Heart left ventricle (tissue), 13 donors: ENCODE measurements around the gene DMD.

Experiments
- CTCF ChIP-seq, 12 donors: fragments of 200-600 bp; sonication (generic) in 4 of 12; IDR thresholded peaks; one replicate each; pipeline versions ENCODE4 v1.5.0 to v1.8.0; 2018 to 2022; ENCODE audit warnings: antibody characterized with exemption in 12 of 12, mild to moderate bottlenecking in 5 of 12
- POLR2A ChIP-seq, 2 donors: fragments of 450-650 bp; IDR thresholded peaks; one replicate each; pipeline ENCODE4 v1.6.1; 2017; ENCODE audit warnings: antibody characterized with exemption in 2 of 2, mild to moderate bottlenecking in 2 of 2, moderate library complexity in 2 of 2
- donor health status: ischemic (EF 13 %, LVEDD 7.1; RV severe dilation, severe dysfunction).
- donor health status: DM: no; HTN: yes; CAD: no.
- donor health status: DM: no; HTN: no; CAD: no.
- donor health status: ischemic (EF 25% LVEDD 6.9; RV normal size, moderate dysfunction).
- donor health status: ischemic (EF 25% LVEDD 5.7; RV mildly dilated, moderate dysfunction).
- donor health status: ischemic (EF 35%, LVEDD 5.7; RV mildly dilated, moderate dysfunction).
- donor health status: nonischemic (EF 11% LVEDD 7.7; RV severe dilation, severe dysfunction).
- donor health status: DM: yes; HTN: yes; CAD: no.
- donor health status: PGD.
- donor health status: ischemic (EF 29% LVEDD 5.4; RV normal size, mild dysfunction).
- donor health status: nonischemic (EF 23%, LVEDD 6.1; RV moderate dilation, normal function).

GRCh38 chrX:33041141-33041540 is 170.2 kb downstream of the DMD start:
- no peak for TF ChIP-seq CTCF (IDR thresholded peaks at IDR 0.05)
- no peak for TF ChIP-seq POLR2A (IDR thresholded peaks at IDR 0.05)
